Endothelial cell of umbilical vein (primary cell): Measurements from ENCODE around the gene TFDP2. TPM values are rescaled to one million over a fixed set of nuclear protein-coding genes. Genes with fewer than 3 reads are reported as not detected.

Experiments
- BruUV-seq: library from RNA; stranded (reverse); fragments of 400-500 nt; replicated peaks from 2 replicates; lab custom pipeline; 2021; lab: Mats Ljungman, UMichigan
- CTCF ChIA-PET: fragments of 300-600, 350-600 bp; sonication (Branson Sonifier 250); formaldehyde crosslinking; loops from one replicate; lab custom pipeline; 2021; ENCODE audit warnings: antibody characterized with exemption, inconsistent platforms; lab: Charles Lee
- POLR2A ChIA-PET: fragments of 300-600, 350-600 bp; sonication (Branson Sonifier 250); formaldehyde crosslinking; loops from one replicate; lab custom pipeline; 2021; ENCODE audit warnings: antibody characterized with exemption, inconsistent platforms; lab: Charles Lee
- DNase-seq: peaks from one replicate; pipeline ENCODE4 v3.0.0-alpha.2; 2011; ENCODE audit warnings: low read depth, low spot score
- FAIRE-seq: peaks from 2 replicates; lab custom pipeline; 2011; peaks lifted over from hg19 to GRCh38; lab: Jason Lieb, UNC
- H2AFZ ChIP-seq: 2 replicates; pipeline ENCODE4 v1.6.0; 2012; ENCODE audit warnings: low read depth, low read length, control low read depth, inconsistent platforms
- H3K27ac ChIP-seq: 2 replicates; pipeline ENCODE4 v1.5.1; 2011; ENCODE audit warnings: low read depth, mild to moderate bottlenecking, control low read depth, low read length, moderate library complexity; ENCODE audit not compliant: insufficient read depth
- H3K27me3 ChIP-seq, 2 experiments: 2 replicates each; pipeline versions ENCODE4 v1.6.0 to v1.6.1; 2011; ENCODE audit warnings: low read length in 2 of 2, mixed read lengths in 1 of 2; ENCODE audit not compliant: control insufficient read depth in 2 of 2, insufficient read depth in 2 of 2
- H3K36me3 ChIP-seq, 2 experiments: 2 replicates in 1 of 2; 3 replicates in 1 of 2; pipeline ENCODE4 v1.5.1; 2011; ENCODE audit warnings: low read length in 2 of 2, mild to moderate bottlenecking in 1 of 2, moderate library complexity in 1 of 2; ENCODE audit not compliant: control insufficient read depth in 2 of 2, insufficient read depth in 2 of 2; ENCODE audit errors: extremely low read depth in 1 of 2
- H3K4me1 ChIP-seq: 3 replicates; pipeline ENCODE4 v1.5.1; 2011; ENCODE audit warnings: mild to moderate bottlenecking, low read length; ENCODE audit not compliant: control insufficient read depth, insufficient read depth; ENCODE audit errors: extremely low read depth
- H3K4me2 ChIP-seq: 2 replicates; pipeline ENCODE4 v1.6.1; 2011; ENCODE audit warnings: low read length, control low read depth, mixed read lengths; ENCODE audit not compliant: insufficient read depth
- H3K4me3 ChIP-seq, 3 experiments: fragments of 200-600 bp in 1 of 3; sonication (generic), shearing (Covaris generic) in 1 of 3; replicated peaks in 1 of 3; 2 replicates each; pipeline ENCODE4 v1.5.1; 2011 to 2016; ENCODE audit warnings: control low read depth in 3 of 3, low read length in 3 of 3, mild to moderate bottlenecking in 2 of 3, inconsistent platforms in 1 of 3, low read depth in 1 of 3, moderate library complexity in 1 of 3; ENCODE audit not compliant: insufficient read depth in 1 of 3
- H3K79me2 ChIP-seq: 2 replicates; pipeline ENCODE4 v1.6.0; 2012; ENCODE audit warnings: low read length, inconsistent platforms; ENCODE audit not compliant: control insufficient read depth, insufficient read depth
- H3K9ac ChIP-seq: replicated peaks from 2 replicates; pipeline ENCODE3; 2011; ENCODE audit warnings: low read length, control low read depth; ENCODE audit not compliant: insufficient read depth; ENCODE audit errors: extremely low read depth
- H3K9me1 ChIP-seq: replicated peaks from 3 replicates; pipeline ENCODE4 v1.6.0; 2011; ENCODE audit warnings: mild to moderate bottlenecking, low read length; ENCODE audit not compliant: control insufficient read depth, insufficient read depth; ENCODE audit errors: extremely low read depth
- H3K9me3 ChIP-seq: replicated peaks from 2 replicates; pipeline ENCODE4 v1.5.1; 2012; ENCODE audit warnings: low read length, inconsistent platforms; ENCODE audit not compliant: control insufficient read depth, insufficient read depth
- H4K20me1 ChIP-seq: replicated peaks from 2 replicates; pipeline ENCODE3; 2011; ENCODE audit warnings: mild to moderate bottlenecking, low read length; ENCODE audit not compliant: control insufficient read depth, insufficient read depth; ENCODE audit errors: extremely low read depth
- EZH2 ChIP-seq: IDR thresholded peaks from 2 replicates; pipeline ENCODE4 v1.6.1; 2012; ENCODE audit warnings: borderline replicate concordance, low read depth, mild to moderate bottlenecking, moderate library complexity, low read length, inconsistent platforms; ENCODE audit not compliant: severe bottlenecking
- FOS ChIP-seq: IDR thresholded peaks from 2 replicates; pipeline ENCODE4 v1.6.1; 2011; ENCODE audit warnings: mild to moderate bottlenecking, low read length, moderate library complexity, borderline replicate concordance; ENCODE audit not compliant: insufficient read depth
- GATA2 ChIP-seq: IDR thresholded peaks from 2 replicates; pipeline ENCODE4 v1.7.0; 2011; ENCODE audit warnings: low read depth, mild to moderate bottlenecking, moderate library complexity, mixed read lengths, low read length; ENCODE audit not compliant: insufficient read length, insufficient read depth
- JUN ChIP-seq: IDR thresholded peaks from 2 replicates; pipeline ENCODE4 v1.6.1; 2011; ENCODE audit warnings: borderline replicate concordance, low read depth; ENCODE audit not compliant: insufficient read length, insufficient read depth
- MYC ChIP-seq: IDR thresholded peaks from one replicate; pipeline ENCODE4 v1.6.1; 2011; ENCODE audit warnings: mild to moderate bottlenecking, low read depth, low read length
- POLR2A ChIP-seq: IDR thresholded peaks from 2 replicates; pipeline ENCODE4 v1.6.1; 2012; ENCODE audit warnings: low read depth, mild to moderate bottlenecking, control low read depth, low read length
- POLR2AphosphoS5 ChIP-seq: IDR thresholded peaks from 2 replicates; pipeline ENCODE4 v1.6.1; 2012; ENCODE audit warnings: low read depth, mild to moderate bottlenecking, control low read depth, low read length, moderate library complexity; ENCODE audit not compliant: insufficient read depth
- dilution Hi-C: fragments of 300-500 bp; cut with MboI; formaldehyde crosslinking; loops from one replicate; pipeline ENCODE4 v1.15.0; 2019; ENCODE audit warnings: low sequenced_read_pairs; ENCODE audit not compliant: extremely low pct_ligation_motif_present
- intact Hi-C: fragments of 100-400 bp; cut with micrococcal nuclease; formaldehyde crosslinking; loops from one replicate; pipeline ENCODE4 v1.10.0; 2022
- polyA plus RNA-seq, 4 experiments: library from polyadenylated mRNA; depleted of rRNA in 3 of 4; stranded (reverse) in 3 of 4; unstranded in 1 of 4; fragments of >200 nt; gene quantifications; 2 replicates each; pipeline versions ENCODE4 v1.2.1 to v1.2.3, GENCODE V29; 2011 to 2012; ENCODE audit warnings: missing spikeins in 1 of 4
- total RNA-seq: library from RNA; stranded (reverse); gene quantifications from 2 replicates; pipeline ENCODE4 v1.2.3, GENCODE V29; 2021
- TF ChIP-seq, protein P1 (sequence below), 2 donors: IDR thresholded peaks; 1 replicate in 1 of 2; 2 replicates in 1 of 2; pipeline ENCODE4 v1.5.1; 2011; ENCODE audit warnings: low read length in 2 of 2, mild to moderate bottlenecking in 2 of 2, moderate library complexity in 2 of 2, control low read depth in 1 of 2, inconsistent platforms in 1 of 2, low read depth in 1 of 2; ENCODE audit not compliant: insufficient read depth in 1 of 2; ENCODE audit errors: extremely low read depth in 1 of 2
- TF ChIP-seq, protein P2 (sequence below): IDR thresholded peaks from 2 replicates; pipeline ENCODE4 v1.6.1; 2011; ENCODE audit not compliant: insufficient read depth, insufficient read length

The TFDP2 gene
- total and polyA plus RNA-seq, 2 donors (not counting 3 experiments of a cell fraction or from before 2014, with no cell fraction given): 8.5 to 21.5 TPM

- Histone ChIP-seq H3K79me2 (no peaks in the 10 kb centered on the region), H3K27ac (no peak overlapping the region), H2AFZ (no peak overlapping the region), H3K9me1 (no peaks in the 10 kb centered on the region), H3K36me3 (no peaks in the 10 kb centered on the region), H3K27me3 (peaks cover 20 to 25% of the 10 kb centered on the region in 2 experiments), H4K20me1 (peaks cover 2% of the 10 kb centered on the region), H3K4me3 (no peak overlapping the region), H3K9me3 (no peaks in the 10 kb centered on the region), H3K9ac (no peak overlapping the region), H3K4me2 (no peak overlapping the region), H3K4me1 (peaks cover 22% of the 10 kb centered on the region)
- CTCF ChIA-PET: no interaction called here
- BruUV-seq: no TSS peak
- DNase-seq (no peak), FAIRE-seq (no peak)
- dilution Hi-C loops (no loop called here), intact Hi-C loops (no loop called here)
- POLR2A ChIA-PET: no interaction called here
- no peak for TF ChIP-seq GATA2
- TF ChIP-seq, protein P1, sequence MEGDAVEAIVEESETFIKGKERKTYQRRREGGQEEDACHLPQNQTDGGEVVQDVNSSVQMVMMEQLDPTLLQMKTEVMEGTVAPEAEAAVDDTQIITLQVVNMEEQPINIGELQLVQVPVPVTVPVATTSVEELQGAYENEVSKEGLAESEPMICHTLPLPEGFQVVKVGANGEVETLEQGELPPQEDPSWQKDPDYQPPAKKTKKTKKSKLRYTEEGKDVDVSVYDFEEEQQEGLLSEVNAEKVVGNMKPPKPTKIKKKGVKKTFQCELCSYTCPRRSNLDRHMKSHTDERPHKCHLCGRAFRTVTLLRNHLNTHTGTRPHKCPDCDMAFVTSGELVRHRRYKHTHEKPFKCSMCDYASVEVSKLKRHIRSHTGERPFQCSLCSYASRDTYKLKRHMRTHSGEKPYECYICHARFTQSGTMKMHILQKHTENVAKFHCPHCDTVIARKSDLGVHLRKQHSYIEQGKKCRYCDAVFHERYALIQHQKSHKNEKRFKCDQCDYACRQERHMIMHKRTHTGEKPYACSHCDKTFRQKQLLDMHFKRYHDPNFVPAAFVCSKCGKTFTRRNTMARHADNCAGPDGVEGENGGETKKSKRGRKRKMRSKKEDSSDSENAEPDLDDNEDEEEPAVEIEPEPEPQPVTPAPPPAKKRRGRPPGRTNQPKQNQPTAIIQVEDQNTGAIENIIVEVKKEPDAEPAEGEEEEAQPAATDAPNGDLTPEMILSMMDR (IDR thresholded peaks at IDR 0.05; ENCODE audit: extremely low read depth in 1 of 2, insufficient read depth in 1 of 2, low read depth in 1 of 2, low read length in 2 of 2): no peak
- TF ChIP-seq MYC: no peak
- TF ChIP-seq, protein P2, sequence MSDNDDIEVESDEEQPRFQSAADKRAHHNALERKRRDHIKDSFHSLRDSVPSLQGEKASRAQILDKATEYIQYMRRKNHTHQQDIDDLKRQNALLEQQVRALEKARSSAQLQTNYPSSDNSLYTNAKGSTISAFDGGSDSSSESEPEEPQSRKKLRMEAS: no peak
- no peak for TF ChIP-seq POLR2AphosphoS5
- no peak for TF ChIP-seq JUN
- no peak for TF ChIP-seq POLR2A
- no peak for TF ChIP-seq FOS
- TF ChIP-seq EZH2: no peak
Measured at GRCh38 chr3:141938011-141938500, 211.3 kb downstream of the TFDP2 start.
